ENCODE data around the gene EXPH5.

EXPH5 gene

DNA sequence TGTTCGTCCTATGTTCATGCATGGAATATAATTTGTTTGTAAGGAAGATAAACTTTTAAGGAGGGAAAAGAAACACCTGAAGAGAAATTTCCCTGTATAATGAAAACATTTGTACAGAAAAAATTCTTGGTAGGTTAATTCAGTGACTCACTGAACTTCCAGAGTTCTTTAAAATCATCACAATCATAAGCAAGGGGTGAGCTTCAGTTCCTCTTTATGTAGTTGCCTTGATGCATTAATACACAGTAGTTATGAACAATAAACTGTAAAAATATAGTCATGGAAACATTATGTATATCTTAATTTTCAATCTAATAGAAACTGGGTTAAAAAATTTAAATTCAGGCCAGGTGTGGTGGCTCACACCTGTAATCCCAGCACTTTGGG, 125.1 kb downstream of the EXPH5 start:
- DNase-seq (ENCODE audit: low spot score) = no peak

DNA sequence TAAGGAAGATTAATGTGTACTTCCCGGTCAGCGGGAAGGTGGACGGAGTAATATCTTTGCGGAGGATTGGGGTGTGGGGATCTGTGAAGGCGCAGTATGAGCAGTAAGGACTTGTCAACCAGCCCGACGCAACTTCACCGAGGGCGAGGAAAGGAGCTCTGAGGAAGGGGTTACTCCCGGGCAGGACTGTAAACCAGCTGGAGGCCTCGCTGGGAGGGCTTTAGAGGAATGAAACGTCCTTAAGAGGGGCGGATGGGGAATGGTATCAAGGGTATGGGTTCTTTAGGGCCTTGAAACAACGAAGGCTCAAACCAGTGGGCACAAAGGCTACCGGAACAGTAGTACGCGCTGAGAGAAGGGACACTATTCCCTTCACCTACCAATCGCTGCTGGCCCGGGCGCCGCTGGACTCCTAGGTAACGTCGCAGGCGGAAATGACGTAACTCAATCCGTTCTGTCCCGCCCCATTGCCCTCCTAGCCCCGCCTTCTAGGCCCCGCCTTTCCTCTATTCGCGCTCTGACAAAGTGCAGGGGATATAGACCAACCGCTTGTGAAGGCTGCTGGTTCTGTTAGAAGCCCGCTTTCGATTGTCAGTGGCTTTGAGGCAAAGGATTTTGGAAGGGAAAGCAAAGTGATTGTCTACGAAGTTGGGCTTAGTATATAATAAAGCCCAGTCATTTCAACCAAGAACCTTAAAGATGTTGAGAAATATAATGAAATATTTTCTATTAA, 126.3 kb downstream of the EXPH5 start, which contains the start of gene C11orf65:
C11orf65 (minus strand) TSS at position 439 of the 733 bp plus-strand sequence. CDS start 5,970 bp downstream, outside the sequence.
- DNase-seq (ENCODE audit: low spot score) = peak; percentile 95

DNA sequence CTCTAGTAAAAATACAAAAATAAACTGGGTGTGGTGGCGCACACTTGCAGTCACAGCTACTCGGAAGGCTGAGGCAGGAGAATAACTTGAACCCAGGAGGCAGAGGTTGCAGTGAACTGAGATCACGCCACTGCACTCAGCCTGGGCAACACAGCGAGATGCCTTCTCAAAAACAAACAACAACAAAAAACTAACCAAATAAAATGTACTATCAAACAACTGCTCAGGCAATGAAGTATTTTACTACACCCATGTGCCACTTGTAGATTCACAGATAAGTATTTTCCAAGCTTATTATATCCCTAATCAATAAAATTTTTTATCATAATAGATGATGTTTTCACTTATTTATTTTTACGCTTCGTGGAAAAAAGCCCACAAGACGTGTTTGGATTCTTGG, 127.2 kb downstream of the EXPH5 start:
- DNase-seq (ENCODE audit: low spot score) = no peak
